Measurements from ENCODE around the gene MLLT3.

- TF ChIP-seq POLR2A (IDR thresholded peaks at IDR 0.05) (no peak), CTCF (IDR thresholded peaks at IDR 0.05) (no peak)
Measured at GRCh38 chr9:20353524-20353923, 268.8 kb downstream of the MLLT3 start.

All from Peyer's patch (tissue), 4 donors.